Stimulated activated CD8-positive, alpha-beta memory T cell treated with anti-CD3 and anti-CD28 coated beads, Interleukin-2, amount 100 ng/mL, for 48 hours (primary cell): ENCODE measurements around the gene MORN5.

Experiments
- DNase-seq, 2 donors: peaks; one replicate each; pipeline ENCODE4 v3.0.0-alpha.2; 2020; ENCODE audit warnings: low read depth in 2 of 2

The MORN5 gene

GRCh38 chr9:122190597-122191381 lies 31.1 kb downstream of the MORN5 start:
- peak in 1 of 2 donors; percentile 12 for DNase-seq

- no peak for DNase-seq
Observed at GRCh38 chr9:122191584-122191983, 31.9 kb downstream of the MORN5 start.

- DNase-seq: no peak
Observed at GRCh38 chr9:122192261-122192875, 32.7 kb downstream of the MORN5 start.

- DNase-seq: no peak
Observed at GRCh38 chr9:122192914-122193525, 33.3 kb downstream of the MORN5 start.

GRCh38 chr9:122193651-122194050 lies 33.9 kb downstream of the MORN5 start:
- no peak for DNase-seq

- DNase-seq: no peak
Observed at GRCh38 chr9:122195875-122196274, 36.2 kb downstream of the MORN5 start.

- no peak for DNase-seq
Observed at GRCh38 chr9:122197426-122197825, 37.7 kb downstream of the MORN5 start.

- no peak for DNase-seq
Observed at GRCh38 chr9:122197882-122198281, 38.2 kb downstream of the MORN5 start.

GRCh38 chr9:122200960-122201595 lies 41.4 kb downstream of the MORN5 start:
- DNase-seq: no peak

GRCh38 chr9:122201641-122202040 lies 41.9 kb downstream of the MORN5 start:
- no peak for DNase-seq

- DNase-seq: no peak
Observed at GRCh38 chr9:122202111-122202510, 42.4 kb downstream of the MORN5 start.

- no peak for DNase-seq
Observed at GRCh38 chr9:122204055-122204454, 44.3 kb downstream of the MORN5 start.

GRCh38 chr9:122204491-122204890 lies 44.8 kb downstream of the MORN5 start:
- no peak for DNase-seq

GRCh38 chr9:122205176-122205575 lies 45.5 kb downstream of the MORN5 start:
- DNase-seq: no peak

GRCh38 chr9:122206118-122207046 lies 46.7 kb downstream of the MORN5 start:
- DNase-seq: no peak

- DNase-seq: no peak
Observed at GRCh38 chr9:122207096-122207495, 47.4 kb downstream of the MORN5 start.

GRCh38 chr9:122209451-122209850 lies 49.7 kb downstream of the MORN5 start:
- DNase-seq: no peak

GRCh38 chr9:122212473-122213004 lies 52.8 kb downstream of the MORN5 start:
- no peak for DNase-seq

- DNase-seq: no peak
Observed at GRCh38 chr9:122213102-122213588, 53.4 kb downstream of the MORN5 start.

- peak; percentile 36 to 52 for DNase-seq
Observed at GRCh38 chr9:122213589-122214413, 54.1 kb downstream of the MORN5 start.
